Measurements from ENCODE around the gene ZMIZ1. TPM values are rescaled to one million over a fixed set of nuclear protein-coding genes. Genes with fewer than 3 reads are reported as not detected.

The ZMIZ1 gene
- polyA plus RNA-seq, 5 donors = 53.2 to 82.1 (median 76.1) TPM

DNA sequence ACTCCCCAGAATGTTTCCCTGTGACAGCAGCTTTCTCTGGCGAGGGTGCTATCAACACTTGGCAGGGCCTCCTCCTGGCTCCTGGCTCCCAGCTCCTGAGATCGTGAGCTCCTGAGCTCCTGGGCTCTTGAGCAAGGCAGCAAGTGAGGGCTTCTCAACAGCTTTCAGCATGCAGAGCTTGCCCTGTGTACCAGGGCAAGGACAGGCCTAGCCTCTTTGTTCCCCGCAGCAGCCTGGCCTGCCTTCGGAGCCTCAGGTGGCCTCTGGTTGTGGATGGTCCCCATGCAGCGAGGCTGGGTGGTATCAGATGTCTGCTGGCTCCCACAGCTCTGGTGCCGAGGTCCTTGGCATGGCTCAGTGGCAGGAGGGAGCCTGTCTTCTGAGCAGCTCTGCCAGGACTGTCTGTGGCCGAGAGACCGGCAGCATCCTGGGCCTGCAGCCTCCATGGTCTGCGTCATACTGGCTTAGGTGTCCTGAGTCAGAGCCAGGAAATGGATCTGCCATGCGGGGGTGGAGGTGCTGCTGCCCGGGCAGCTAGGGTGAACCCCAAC, 44.2 kb downstream of the ZMIZ1 start:
- no peak for DNase-seq

DNA sequence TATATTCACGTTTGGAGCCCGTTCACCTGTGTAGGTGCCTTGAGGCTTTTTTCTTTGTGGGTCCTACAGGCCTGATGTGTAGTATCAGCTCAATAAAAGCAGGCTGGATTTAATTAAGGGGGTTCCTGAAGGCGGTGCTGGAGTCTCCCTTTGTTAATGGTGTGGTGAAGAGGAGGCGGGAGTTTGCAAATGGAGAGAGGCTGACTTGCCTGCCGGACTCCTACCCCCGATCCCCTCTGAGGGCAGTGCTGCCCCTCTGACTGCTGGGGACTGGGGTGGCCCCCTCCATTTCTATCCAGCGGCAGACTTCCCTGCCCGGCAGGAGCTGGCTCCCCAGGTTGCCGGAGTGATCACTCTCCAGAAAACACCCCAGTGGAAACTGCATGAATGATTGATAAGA, 45.1 kb downstream of the ZMIZ1 start:
- DNase-seq = no peak

DNA sequence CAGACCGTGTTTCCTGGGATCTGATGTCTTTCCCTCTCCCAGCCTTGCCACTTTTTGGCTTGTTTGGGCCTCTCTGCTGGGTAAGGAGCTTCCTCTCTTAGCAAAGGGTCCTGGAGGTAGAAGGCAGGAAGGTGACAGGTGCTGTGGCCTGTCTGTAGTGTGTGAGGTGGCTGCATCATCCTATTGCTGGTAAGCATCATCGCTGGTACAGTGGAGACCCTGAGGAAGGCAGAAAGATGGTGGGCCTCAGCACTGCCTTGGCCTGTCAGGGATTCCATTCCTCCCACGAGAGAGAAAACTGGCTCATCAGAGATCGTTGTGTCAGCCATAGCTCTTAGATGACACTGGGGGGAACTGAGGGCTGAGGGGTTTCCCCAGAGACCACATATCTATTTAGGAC, 46.5 kb downstream of the ZMIZ1 start:
- no peak for DNase-seq

DNA sequence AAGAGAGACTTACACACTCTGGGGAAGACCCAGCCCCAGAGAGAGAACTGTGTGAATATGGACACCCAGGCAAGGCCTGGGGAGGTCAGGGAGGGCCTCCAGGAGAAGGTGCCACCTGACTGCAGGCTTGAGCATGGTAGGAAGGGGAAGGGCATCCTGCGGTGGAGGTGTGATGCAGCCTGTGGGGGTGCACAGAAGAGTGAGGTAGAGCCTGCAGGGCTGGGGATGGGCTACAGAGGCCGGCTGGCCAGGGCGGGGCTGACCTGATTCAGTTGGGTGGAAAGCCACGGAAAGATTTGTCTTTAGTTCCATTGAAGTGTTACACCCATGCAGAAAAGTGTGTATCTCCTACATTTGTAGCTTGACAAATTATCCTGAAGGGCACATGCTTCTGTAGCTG, 47.6 kb downstream of the ZMIZ1 start:
- no peak for DNase-seq

DNA sequence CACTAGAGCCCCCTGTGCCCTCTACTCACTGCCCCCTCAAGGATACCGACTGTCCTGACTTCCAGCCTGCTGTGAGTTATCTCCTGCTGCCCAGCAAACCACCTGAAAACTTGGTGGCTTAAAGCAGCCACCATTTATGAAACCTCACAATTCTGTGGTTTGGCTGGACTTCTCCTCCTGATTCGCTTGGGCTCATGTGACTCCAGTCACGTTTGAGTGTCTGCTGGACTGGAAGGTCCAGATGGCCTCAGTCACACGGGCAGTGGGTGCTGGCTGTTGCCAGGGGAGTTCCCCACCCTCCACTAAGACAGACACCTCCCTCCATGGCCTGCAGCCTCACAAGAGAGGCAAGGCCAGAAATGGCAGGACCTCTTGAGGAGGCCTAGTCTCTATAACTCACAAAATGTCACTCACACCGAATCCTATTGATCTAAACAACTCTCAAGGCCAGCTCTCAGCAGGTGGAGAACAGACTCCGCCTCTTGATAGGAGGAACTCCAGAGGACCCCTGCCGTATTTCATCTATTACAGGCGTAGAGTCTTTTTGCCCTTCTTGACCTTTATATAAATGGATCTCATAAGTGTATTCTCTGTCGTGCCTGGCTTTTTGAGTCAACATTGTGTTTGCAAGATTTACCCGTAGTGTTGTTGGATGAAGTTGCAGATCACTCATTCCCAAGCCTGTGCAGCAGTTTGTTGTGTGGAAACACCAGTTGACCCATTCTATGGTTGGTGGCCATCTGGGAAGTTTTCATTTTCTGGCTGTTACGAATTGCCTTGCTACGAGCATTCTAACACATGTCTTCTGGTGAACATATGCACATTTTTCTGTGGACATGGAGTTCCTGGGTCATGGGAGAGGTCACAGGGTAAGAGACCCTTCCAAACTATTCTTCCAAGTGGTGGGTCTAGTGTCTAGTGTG, 48.3 kb downstream of the ZMIZ1 start:
- no peak for DNase-seq

DNA sequence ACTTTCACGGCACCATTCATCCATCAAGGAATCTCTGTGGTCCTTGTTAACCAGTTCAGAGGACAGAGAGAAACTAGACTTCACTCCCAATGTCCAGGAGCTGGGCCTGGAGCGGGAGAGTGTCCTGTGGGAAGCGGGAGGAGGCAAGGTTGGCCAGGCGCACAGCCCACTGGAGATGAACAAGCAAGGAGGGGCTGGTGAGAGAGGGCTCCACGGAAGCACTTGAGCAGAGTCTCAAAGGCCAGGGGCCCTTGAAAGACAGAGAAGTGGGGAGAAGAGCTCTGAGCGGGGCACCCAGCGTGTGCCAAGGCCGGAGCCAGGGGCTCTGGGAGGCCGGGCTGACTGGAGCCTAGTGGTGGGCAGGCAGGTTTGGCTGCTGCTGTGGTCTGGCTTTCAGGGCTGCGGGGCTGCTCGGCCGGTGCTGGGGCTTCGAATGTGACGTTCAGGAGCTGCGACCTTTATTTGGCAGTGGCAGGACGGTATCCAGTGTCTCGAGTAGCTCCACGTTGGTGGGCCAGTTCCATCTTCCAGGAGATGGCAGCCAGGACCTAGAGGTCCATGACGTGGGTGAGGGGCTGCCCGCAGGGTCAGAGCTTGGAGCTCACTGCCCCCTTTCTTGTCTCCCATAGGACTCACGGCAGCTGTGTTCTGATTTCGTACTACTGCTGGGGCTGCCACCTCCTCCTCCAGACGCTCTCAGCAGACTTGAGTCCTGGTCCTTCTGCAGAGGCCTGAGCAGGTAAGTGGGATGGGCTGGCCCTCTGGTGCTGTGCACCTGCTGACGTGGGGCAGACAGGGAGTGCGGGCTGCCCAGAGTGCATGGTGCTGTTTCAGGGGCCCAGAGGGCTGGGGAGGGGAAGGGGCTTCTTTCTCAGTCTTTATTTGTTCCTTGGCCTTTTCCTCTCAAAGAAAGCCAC, 49.8 kb downstream of the ZMIZ1 start:
- DNase-seq = no peak

DNA sequence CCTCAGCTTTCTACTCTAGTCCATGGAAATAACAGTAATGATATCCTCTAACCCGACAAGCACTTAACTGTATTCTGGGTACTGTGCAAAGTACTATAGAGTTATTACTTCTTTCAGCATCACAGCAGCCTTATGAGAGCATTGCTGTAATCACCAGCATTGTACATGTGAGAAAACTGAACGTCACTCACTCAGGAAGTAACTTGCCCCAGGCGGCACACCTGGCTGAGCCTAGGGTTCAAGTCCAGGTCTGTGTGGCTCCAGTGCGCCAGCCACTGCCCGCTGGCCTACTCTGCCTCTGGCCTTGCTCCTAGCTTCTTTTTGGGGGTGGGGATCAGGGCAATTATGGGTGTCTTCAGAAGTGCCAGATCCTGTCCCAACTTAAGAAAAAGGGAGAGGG, 50.5 kb downstream of the ZMIZ1 start:
- DNase-seq = no peak

DNA sequence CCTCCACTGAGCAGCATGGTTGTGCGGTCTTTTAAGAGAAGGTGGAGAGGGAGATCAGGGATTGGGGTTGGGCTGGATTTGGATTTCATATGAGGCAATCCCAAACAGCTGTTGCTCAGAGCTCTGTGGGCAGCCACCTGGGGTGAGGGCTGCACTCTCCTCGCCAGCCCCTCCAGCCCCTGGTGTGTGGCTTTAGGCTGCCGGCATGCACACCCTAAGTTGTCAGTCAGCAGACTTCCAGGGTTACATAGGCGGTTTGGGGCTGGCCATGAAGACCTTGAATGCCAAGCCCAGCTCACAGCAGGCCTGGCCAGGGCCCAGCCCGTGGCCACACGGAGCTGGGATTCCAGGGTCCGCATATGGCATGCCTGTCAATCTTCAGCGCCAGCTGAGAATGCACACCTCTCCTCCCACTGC, 54.8 kb downstream of the ZMIZ1 start:
- no peak for DNase-seq

DNA sequence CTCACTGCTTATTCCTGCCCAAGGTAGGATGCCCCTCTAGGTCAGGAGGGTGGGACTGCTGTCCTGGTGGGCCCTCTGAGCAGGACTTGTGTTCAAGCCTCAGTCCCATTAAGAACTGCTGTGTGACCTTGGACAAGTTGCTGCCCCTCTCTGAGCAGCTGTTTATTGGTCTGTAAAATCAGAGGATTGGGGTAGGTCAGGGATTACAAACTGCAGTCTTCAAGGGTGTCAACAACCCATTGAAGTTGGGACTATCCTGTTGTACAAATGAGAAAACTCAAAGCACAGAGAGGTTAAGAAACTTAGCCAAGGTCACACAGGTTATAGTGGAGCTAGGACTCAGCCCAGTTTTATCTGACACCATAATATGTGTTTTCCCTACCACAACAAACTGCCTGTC, 55.3 kb downstream of the ZMIZ1 start:
- DNase-seq = no peak

DNA sequence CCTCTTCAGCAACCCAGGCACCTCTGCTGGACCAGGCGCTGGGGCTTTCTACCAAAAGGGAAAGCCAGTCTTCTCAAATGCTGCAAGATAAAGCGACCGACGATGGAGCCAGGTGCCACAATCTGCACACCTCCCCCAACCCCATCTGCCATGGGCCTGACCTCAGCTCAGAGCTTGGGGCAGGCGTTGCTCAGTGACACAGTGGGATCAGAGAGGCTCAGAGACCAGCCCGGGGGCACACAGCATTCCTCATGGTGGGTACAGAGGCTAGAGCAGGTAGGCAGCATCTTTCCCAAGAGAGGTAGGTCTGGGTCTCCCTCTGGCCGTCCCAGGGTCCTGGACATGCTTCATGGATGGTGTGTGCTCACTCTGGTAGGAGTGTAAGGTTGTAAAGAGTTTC, 56.3 kb downstream of the ZMIZ1 start:
- DNase-seq = no peak

DNA sequence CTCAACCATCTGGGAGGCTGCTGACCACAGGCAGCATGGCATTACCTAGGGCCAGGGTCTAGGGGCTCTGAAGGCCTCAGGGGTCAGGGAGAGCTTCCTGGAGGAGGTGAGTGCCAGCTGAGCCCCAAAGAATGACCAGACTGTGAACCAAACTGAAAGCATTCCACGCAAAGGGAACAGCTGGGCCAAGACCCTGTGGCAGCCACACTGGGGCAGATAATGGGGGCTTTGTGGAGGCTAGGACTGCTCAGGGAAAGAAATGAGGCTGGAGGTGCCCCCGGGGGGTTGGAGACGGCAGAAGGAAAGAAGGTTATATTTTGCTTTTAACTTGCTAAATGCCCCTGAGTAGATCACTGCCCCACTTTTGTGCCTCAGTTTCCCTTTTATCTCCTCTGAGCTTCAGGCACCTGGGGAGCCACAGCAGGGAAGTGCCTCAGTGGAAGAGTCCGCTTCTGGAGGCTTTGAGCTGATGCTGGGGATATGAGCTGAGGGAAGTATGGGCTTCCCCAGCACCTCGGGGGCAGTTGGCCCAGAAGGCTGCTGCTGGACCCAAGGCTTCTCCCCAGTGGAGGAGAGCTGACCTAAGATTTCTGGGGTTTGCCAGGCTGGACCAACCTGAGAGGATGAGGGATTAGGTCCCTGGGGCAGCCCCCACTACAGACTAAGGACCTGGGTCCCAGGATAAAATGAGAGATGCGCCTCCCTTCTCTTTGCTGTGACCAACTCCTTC, 57.8 kb downstream of the ZMIZ1 start:
- DNase-seq = no peak

DNA sequence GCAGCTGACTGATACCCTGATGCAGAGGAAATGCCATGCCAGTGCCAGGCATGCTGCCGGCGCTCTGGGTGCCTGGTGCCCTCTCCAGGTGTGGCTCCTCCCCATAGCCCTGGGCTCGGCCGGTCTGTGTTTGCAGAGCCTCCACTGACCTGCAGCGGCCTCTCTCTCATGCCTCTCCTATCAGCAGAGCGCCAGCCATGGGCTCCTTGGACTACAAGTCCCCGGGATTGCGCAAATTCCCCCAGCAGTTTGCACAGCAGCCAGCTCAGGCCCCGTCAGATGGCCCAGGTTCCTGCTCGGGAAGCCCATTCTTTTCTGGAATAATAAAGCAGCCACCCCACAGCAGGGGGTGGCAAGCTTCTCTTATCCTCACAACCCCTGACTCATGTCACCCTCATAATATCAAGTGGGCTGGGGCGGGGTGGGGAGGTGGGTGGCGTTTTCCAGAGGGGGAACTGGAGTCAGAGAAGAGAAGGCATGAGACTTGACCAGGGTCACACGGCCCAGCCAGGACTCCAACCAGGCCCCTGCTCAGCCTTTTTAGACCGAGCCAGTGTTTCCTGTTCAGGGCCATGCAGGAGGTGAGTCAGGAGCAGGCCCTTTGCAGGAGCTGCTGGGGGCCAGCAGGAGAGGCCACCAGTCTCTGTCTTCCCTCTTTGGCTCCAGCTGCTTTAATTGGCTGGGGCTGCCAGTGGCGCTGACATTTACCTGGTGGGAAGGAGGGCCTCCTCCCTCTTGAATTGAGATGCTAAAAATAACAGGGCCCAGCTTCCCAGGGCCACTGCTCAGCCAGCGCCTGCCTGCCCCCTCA, 58.6 kb downstream of the ZMIZ1 start:
- DNase-seq = no peak

DNA sequence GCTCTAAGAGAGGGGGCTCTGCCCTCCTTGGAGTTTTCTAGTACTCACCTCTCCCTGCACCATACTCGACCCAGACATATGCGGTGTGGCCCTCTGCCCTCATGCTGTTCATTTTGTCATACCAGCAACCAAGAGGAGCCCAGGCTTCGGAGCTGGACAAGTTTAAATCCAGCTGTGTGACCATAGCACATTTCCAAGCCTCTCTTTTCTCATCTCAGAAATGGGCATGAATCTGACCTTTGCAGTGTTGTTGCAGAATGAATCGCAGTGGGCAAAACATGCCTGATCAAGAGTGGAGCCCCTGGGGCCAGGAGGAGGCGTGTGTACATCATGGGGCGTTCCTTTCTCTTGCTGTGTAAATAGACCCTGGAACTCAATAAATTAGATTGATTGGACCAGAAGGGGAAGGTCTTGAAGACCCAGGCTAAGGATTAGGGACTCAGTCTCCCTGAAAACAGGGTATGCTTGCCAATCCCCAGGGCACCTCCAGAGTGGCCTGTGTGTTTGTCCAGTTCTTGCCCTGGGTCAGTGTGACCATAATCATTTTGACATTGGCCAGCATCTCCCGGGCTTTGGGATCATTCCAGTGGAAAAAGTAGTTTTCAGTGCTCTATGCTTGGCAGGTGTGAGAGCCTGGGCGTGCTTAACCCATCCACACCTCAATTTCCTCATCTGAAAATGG, 59.6 kb downstream of the ZMIZ1 start:
- DNase-seq = no peak

DNA sequence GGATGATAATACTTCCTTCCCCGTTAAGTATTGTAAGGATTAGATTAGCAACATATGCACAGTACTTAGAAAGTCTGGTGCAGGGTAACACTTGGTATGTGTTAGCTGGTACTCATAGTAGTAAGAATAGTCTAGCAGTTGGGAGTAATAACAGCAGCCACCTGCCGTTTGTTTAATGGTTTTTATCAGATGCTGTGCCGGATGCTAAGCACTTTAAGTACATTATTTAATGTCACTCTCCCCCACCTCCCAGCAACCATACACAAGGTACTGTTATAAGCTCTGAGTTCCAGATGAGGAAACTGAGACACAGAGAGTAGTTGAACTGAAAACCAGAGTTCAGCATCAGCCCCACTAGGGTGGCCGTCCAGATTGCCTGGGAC, 60.1 kb downstream of the ZMIZ1 start:
- DNase-seq = no peak

DNA sequence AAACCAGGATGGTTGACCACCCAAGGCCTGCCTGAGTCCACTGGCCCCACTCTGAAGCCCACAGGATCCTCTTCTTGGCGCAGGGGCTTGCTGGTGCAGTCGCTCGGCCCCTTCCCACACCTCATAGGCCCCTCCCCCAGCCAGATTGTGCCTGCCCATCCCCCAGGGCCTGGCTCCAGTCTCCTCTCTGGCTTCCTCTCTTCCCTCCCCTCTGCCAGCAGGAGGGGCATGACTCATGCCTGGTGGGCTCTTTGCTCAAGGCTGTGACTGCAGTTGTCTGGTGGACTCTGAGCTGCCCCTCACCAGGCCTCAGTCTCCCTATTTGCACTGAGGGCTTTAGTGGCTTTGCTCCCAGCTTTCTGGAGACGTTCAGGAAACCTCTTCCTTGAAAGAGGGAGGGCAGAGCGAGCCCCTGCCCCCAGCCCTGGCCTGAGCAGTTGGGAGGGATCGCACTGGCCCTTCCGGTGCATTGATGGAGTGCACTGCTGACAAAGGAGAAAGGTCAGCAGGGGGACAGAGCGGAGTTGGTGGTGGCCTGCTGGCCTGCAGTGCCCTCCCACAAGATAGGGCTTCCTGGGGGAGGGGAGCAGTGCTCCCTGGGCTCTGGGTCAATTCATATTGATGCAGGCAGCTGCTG, 60.7 kb downstream of the ZMIZ1 start:
- no peak for DNase-seq

DNA sequence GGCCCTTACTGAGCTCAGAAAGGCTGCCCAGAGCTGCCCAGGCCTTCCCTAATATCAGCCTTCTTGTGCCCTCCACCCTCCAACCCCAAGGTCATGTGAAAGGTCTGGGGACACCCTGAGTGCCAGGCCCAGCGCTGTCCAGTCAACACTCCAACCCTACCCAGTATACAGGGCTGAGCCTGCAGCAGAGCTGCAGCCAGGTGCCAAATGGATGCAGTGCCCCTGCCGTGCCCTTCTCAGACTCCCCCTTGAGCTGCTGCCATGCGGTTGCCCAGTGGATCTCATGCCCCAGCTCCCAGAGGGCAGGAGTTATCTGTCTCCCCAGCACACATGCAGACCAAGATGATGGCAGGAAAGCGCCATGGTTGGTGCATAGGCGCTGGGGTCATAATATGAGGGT, 61.5 kb downstream of the ZMIZ1 start:
- no peak for DNase-seq

DNA sequence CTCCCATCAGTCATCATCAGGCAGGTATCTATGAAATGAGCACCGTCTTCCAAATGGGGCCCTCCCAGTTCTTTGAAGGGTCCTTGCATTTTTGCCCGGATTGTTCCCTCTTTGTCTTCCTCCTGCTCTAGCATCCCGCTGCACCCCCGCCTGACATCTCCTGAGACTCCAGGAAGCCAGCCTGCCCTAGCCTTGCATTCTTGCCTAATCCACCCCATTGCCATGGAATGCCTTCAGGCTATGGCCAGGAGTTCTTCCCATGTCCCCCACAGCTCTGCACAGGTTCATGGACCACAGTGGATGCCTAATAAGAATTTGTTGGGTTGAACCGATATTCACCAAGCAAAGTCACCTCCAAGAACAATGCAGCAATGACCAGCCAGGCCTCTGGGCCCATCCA, 62.1 kb downstream of the ZMIZ1 start:
- DNase-seq = no peak

DNA sequence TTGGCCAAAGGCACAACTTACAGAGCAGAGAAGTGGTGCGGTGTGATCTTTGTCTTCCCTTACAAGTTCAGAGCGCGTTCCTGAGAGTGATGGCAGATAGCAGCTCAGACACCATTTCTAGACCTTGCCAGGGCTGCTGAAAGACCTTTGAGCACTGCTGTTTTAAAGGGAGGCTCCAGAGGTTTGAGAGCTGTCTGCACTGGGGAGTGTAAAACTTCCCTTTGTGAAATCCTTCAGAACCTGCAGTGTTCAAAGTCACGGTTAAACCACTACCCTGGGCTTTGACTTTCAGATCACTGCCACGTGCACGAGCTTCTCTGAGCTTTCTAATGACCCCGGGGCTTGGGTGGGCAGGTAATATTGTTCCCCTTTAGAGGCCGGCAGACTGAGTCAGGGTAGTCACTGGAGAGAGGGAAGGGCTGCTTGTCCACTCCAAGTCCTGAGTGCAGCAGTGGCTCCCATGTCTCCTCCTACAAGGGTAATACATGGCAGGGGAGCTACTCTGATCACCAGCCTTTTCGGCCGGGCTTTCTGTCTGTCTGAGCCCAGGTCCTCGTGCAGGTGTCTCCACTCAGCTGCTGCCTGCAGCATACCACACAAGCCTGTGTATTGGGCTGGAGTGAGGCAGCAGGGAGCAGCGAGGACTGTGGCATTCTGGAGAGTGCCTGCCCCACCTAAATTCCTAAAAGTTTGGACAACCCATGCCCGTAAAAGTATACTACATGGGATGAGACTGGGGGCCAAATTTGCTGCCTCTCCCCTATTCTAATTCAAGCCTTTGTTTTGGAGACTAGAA, 63.3 kb downstream of the ZMIZ1 start:
- DNase-seq = no peak

Data from right lung (tissue), 5 donors.